ENCODE results near the gene PNLDC1. TPM values are rescaled to one million over a fixed set of nuclear protein-coding genes. Genes with fewer than 3 reads are reported as not detected.

PNLDC1 gene
- total RNA-seq, 1 donor: not detected

- DNase-seq (ENCODE audit: insufficient read length, low spot score, missing footprints): no peak
- peak overlapping the region; percentile 45 for H3K4me2 ChIP-seq (ENCODE audit: insufficient read depth, low read length)
Measured at GRCh38 chr6:159836718-159837490, 36.8 kb downstream of the PNLDC1 start.

GRCh38 chr6:159837511-159837910, 37.4 kb downstream of the PNLDC1 start:
- no peak for TF ChIP-seq CTCF (IDR thresholded peaks at IDR 0.05; ENCODE audit: extremely low read depth, low read depth, low read length)
- Histone ChIP-seq H2AFZ (ENCODE audit: low read length) (no peak overlapping the region), H3K79me2 (ENCODE audit: insufficient read depth, low read length) (no peaks in the 10 kb centered on the region), H3K4me2 (ENCODE audit: insufficient read depth, low read length) (no peak overlapping the region), H3K9me3 (ENCODE audit: low read depth, low read length) (no peaks in the 10 kb centered on the region), H3K27me3 (ENCODE audit: insufficient read depth, low read length) (no peaks in the 10 kb centered on the region), H3K4me1 (ENCODE audit: insufficient read depth, low read length) (peaks cover 21% of the 10 kb centered on the region), H3K27ac (ENCODE audit: low read depth, low read length) (no peak overlapping the region), H3K36me3 (ENCODE audit: insufficient read depth, low read length) (no peaks in the 10 kb centered on the region), H4K20me1 (ENCODE audit: insufficient read depth, low read length) (no peaks in the 10 kb centered on the region), H3K4me3 (ENCODE audit: insufficient read depth, low read length) (no peak overlapping the region)
- no peak for DNase-seq (ENCODE audit: insufficient read length, low spot score, missing footprints)

More at GRCh38 chr6:159836718-159837490, 36.8 kb downstream of the PNLDC1 start:
- Histone ChIP-seq H2AFZ (ENCODE audit: low read length) (no peak overlapping the region), H4K20me1 (ENCODE audit: insufficient read depth, low read length) (no peaks in the 10 kb centered on the region), H3K4me3 (ENCODE audit: insufficient read depth, low read length) (no peak overlapping the region), H3K4me1 (ENCODE audit: insufficient read depth, low read length) (peaks cover 21% of the 10 kb centered on the region), H3K27me3 (ENCODE audit: insufficient read depth, low read length) (no peaks in the 10 kb centered on the region), H3K79me2 (ENCODE audit: insufficient read depth, low read length) (no peaks in the 10 kb centered on the region), H3K9me3 (ENCODE audit: low read depth, low read length) (no peaks in the 10 kb centered on the region), H3K27ac (ENCODE audit: low read depth, low read length) (peak overlapping the region; percentile 58), H3K36me3 (ENCODE audit: insufficient read depth, low read length) (no peaks in the 10 kb centered on the region)
- TF ChIP-seq CTCF (IDR thresholded peaks at IDR 0.05; ENCODE audit: extremely low read depth, low read depth, low read length): no peak

DNA sequence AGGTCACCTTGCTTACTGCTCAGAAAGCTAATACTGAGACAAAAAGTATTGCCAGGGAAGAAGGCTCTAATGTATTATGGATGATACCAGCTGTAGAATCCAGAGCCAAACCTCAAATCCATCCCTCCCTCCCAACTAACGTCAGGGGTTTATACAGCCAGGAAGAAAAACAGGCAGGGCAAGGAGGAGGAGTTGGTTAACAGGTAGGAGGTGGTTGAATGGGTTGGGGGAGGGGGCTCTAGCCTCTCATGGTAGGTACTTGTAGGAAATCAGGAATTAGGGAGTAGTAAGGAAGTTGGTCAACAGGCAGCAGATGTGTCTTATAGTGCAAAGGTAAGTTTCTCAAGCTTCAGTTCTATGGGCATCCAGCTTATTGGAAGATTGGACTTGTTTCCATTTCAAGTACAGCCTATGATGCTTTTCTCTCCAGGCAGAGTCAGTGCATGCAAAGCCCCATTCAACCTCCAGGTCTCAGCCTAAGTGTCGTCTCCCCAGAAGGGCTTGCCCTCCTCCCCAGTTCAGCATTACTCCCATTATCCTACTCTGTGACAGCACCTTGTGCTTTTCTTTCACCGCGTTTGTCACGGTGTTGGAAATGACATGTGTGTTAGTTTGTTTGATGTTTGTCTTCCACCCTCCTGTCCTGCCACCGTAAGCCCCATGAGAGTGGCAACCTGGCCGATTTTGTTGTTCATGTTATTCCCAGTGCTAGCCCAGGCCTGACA, 38.1 kb downstream of the PNLDC1 start:
- H3K4me2 ChIP-seq (ENCODE audit: insufficient read depth, low read length): no peak overlapping the region
- no peak overlapping the region for H2AFZ ChIP-seq (ENCODE audit: low read length)
- H3K36me3 ChIP-seq (ENCODE audit: insufficient read depth, low read length): no peaks in the 10 kb centered on the region
- no peaks in the 10 kb centered on the region for H3K27me3 ChIP-seq (ENCODE audit: insufficient read depth, low read length)
- no peaks in the 10 kb centered on the region for H4K20me1 ChIP-seq (ENCODE audit: insufficient read depth, low read length)
- H3K4me1 ChIP-seq (ENCODE audit: insufficient read depth, low read length): peaks cover 15% of the 10 kb centered on the region
- DNase-seq (ENCODE audit: insufficient read length, low spot score, missing footprints): no peak
- H3K27ac ChIP-seq (ENCODE audit: low read depth, low read length): no peak overlapping the region
- no peak for TF ChIP-seq CTCF (IDR thresholded peaks at IDR 0.05; ENCODE audit: extremely low read depth, low read depth, low read length)
- H3K79me2 ChIP-seq (ENCODE audit: insufficient read depth, low read length): no peaks in the 10 kb centered on the region
- no peak overlapping the region for H3K4me3 ChIP-seq (ENCODE audit: insufficient read depth, low read length)
- no peaks in the 10 kb centered on the region for H3K9me3 ChIP-seq (ENCODE audit: low read depth, low read length)

GRCh38 chr6:159842035-159842434, 42.0 kb downstream of the PNLDC1 start:
- TF ChIP-seq CTCF (IDR thresholded peaks at IDR 0.05; ENCODE audit: extremely low read depth, low read depth, low read length): peak; percentile 64
- Histone ChIP-seq H3K36me3 (ENCODE audit: insufficient read depth, low read length) (no peaks in the 10 kb centered on the region), H3K27me3 (ENCODE audit: insufficient read depth, low read length) (no peaks in the 10 kb centered on the region), H3K4me1 (ENCODE audit: insufficient read depth, low read length) (peaks cover 4% of the 10 kb centered on the region), H2AFZ (ENCODE audit: low read length) (no peak overlapping the region), H4K20me1 (ENCODE audit: insufficient read depth, low read length) (no peaks in the 10 kb centered on the region), H3K9me3 (ENCODE audit: low read depth, low read length) (no peaks in the 10 kb centered on the region), H3K27ac (ENCODE audit: low read depth, low read length) (no peak overlapping the region), H3K79me2 (ENCODE audit: insufficient read depth, low read length) (no peaks in the 10 kb centered on the region), H3K4me3 (ENCODE audit: insufficient read depth, low read length) (no peak overlapping the region), H3K4me2 (ENCODE audit: insufficient read depth, low read length) (no peak overlapping the region)
- DNase-seq (ENCODE audit: insufficient read length, low spot score, missing footprints): peak; percentile 90

Measured in osteoblast (primary cell).